Keratinocyte (primary cell): ENCODE results near the gene MYB. TPM values are rescaled to one million over a fixed set of nuclear protein-coding genes. Genes with fewer than 3 reads are reported as not detected.

Experiments used
- DNase-seq: peaks from one replicate; pipeline ENCODE4 v3.0.0-alpha.2; 2011; ENCODE audit warnings: low read depth, missing footprints, low spot score
- FAIRE-seq: peaks from 2 replicates; lab custom pipeline; 2011; peaks lifted over from hg19 to GRCh38; lab: Jason Lieb, UNC
- H2AFZ ChIP-seq: 2 replicates; pipeline ENCODE4 v1.6.0; 2012; ENCODE audit warnings: low read length, control low read depth, inconsistent platforms; ENCODE audit not compliant: control insufficient read depth
- H3K27ac ChIP-seq: 2 replicates; pipeline ENCODE4 v1.5.1; 2011; ENCODE audit warnings: low read length; ENCODE audit not compliant: control insufficient read depth, insufficient read depth
- H3K27me3 ChIP-seq: 3 replicates; pipeline ENCODE4 v1.6.0; 2011; ENCODE audit warnings: low read length; ENCODE audit not compliant: control insufficient read depth, insufficient read depth; ENCODE audit errors: extremely low read depth
- H3K36me3 ChIP-seq, 2 experiments: 2 replicates in 1 of 2; 3 replicates in 1 of 2; pipeline ENCODE4 v1.5.1; 2011; ENCODE audit warnings: low read length in 2 of 2, mild to moderate bottlenecking in 1 of 2; ENCODE audit not compliant: control insufficient read depth in 2 of 2, insufficient read depth in 2 of 2; ENCODE audit errors: extremely low read depth in 1 of 2
- H3K4me1 ChIP-seq: 3 replicates; pipeline ENCODE4 v1.5.1; 2011; ENCODE audit warnings: low read length; ENCODE audit not compliant: control insufficient read depth, insufficient read depth; ENCODE audit errors: extremely low read depth
- H3K4me2 ChIP-seq: 3 replicates; pipeline ENCODE4 v1.6.0; 2011; ENCODE audit warnings: low read depth, low read length; ENCODE audit not compliant: control insufficient read depth, insufficient read depth; ENCODE audit errors: extremely low read depth
- H3K4me3 ChIP-seq, 3 experiments: fragments of 200-600 bp in 1 of 3; sonication (generic) in 1 of 3; 2 replicates in 2 of 3; 3 replicates in 1 of 3; pipeline ENCODE4 v1.5.1; 2011 to 2016; ENCODE audit warnings: low read length in 3 of 3, mild to moderate bottlenecking in 3 of 3, control low read depth in 2 of 3, inconsistent platforms in 1 of 3, low read depth in 1 of 3, mixed read lengths in 1 of 3, mixed run types in 1 of 3, moderate library complexity in 1 of 3; ENCODE audit not compliant: control insufficient read depth in 2 of 3, insufficient read depth in 2 of 3; ENCODE audit errors: extremely low read depth in 1 of 3
- H3K79me2 ChIP-seq: 2 replicates; pipeline ENCODE4 v1.6.0; 2012; ENCODE audit warnings: low read length; ENCODE audit not compliant: control insufficient read depth, insufficient read depth
- H3K9ac ChIP-seq: 3 replicates; pipeline ENCODE4 v1.6.0; 2011; ENCODE audit warnings: low read length; ENCODE audit not compliant: control insufficient read depth, insufficient read depth; ENCODE audit errors: extremely low read depth
- H3K9me1 ChIP-seq: 3 replicates; pipeline ENCODE4 v1.6.0; 2011; ENCODE audit warnings: low read length; ENCODE audit not compliant: control insufficient read depth, insufficient read depth; ENCODE audit errors: extremely low read depth
- H3K9me3 ChIP-seq: 2 replicates; pipeline ENCODE4 v1.5.1; 2012; ENCODE audit warnings: low read depth, low read length; ENCODE audit not compliant: control insufficient read depth
- H4K20me1 ChIP-seq: 3 replicates; pipeline ENCODE4 v1.6.0; 2011; ENCODE audit warnings: low read length; ENCODE audit not compliant: control insufficient read depth, insufficient read depth; ENCODE audit errors: extremely low read depth
- CTCF ChIP-seq, 3 experiments: IDR thresholded peaks in 1 of 3; conservative IDR thresholded peaks in 1 of 3; optimal IDR thresholded peaks in 1 of 3; 2 replicates in 2 of 3; 3 replicates in 1 of 3; pipeline versions ENCODE3 to v1.5.1; 2011; ENCODE audit warnings: low read length in 3 of 3, mild to moderate bottlenecking in 3 of 3, moderate library complexity in 2 of 3, control low read depth in 1 of 3, inconsistent platforms in 1 of 3; ENCODE audit not compliant: insufficient read depth in 2 of 3; ENCODE audit errors: extremely low read depth in 1 of 3
- EZH2 ChIP-seq: IDR thresholded peaks from one replicate; pipeline ENCODE4 v1.6.1; 2012; ENCODE audit warnings: inconsistent platforms, mild to moderate bottlenecking, low read length, moderate library complexity
- dilution Hi-C: fragments of 300-500 bp; cut with MboI; formaldehyde crosslinking; loops from one replicate; pipeline ENCODE4 v1.7.0; 2020; ENCODE audit warnings: low sequenced_read_pairs; ENCODE audit not compliant: extremely low pct_ligation_motif_present
- polyA plus RNA-seq, 5 experiments: library from polyadenylated mRNA; depleted of rRNA in 3 of 5; stranded (reverse) in 3 of 5; stranded (forward) in 1 of 5; unstranded in 1 of 5; fragments of >200 nt; gene quantifications; 1 replicate in 1 of 5; 2 replicates in 3 of 5; 3 replicates in 1 of 5; pipeline versions ENCODE4 v1.2.1 to v1.2.3, GENCODE V29; 2011 to 2012; ENCODE audit warnings: missing spikeins in 2 of 5, low read depth in 1 of 5, low replicate concordance in 1 of 5
- small RNA-seq, 3 experiments: library from RNA; depleted of rRNA; stranded (forward); fragments of <200 nt; gene quantifications; one replicate each; pipeline ENCODE3, GENCODE V24; 2012; ENCODE audit warnings: low read depth in 3 of 3, low replicate concordance in 1 of 3; ENCODE audit not compliant: insufficient read length in 3 of 3

MYB gene
- polyA plus RNA-seq, 1 donor (not counting 4 experiments of a cell fraction or from before 2014, with no cell fraction given): 0.04 TPM

GRCh38 chr6:135268263-135268662 is 87.2 kb downstream of the MYB start:
- no peaks in the 10 kb centered on the region for H4K20me1 ChIP-seq
- no peaks in the 10 kb centered on the region for H3K9me3 ChIP-seq
- H3K36me3 ChIP-seq: no peaks in the 10 kb centered on the region
- H3K9ac ChIP-seq: no peak overlapping the region
- FAIRE-seq (no peak), DNase-seq (no peak)
- no peaks in the 10 kb centered on the region for H3K9me1 ChIP-seq
- dilution Hi-C loops: no loop called here
- TF ChIP-seq CTCF (optimal IDR thresholded peaks at IDR 0.05 in 1 of 3, IDR thresholded peaks at IDR 0.05 in 1 of 3, conservative IDR thresholded peaks at IDR 0.05 in 1 of 3; ENCODE audit: extremely low read depth in 1 of 3, insufficient read depth in 2 of 3, low read length in 3 of 3) (no peak), EZH2 (no peak)
- H3K4me1 ChIP-seq: peaks cover 4% of the 10 kb centered on the region
- no peak overlapping the region for H3K4me2 ChIP-seq
- H2AFZ ChIP-seq: no peak overlapping the region
- no peaks in the 10 kb centered on the region for H3K79me2 ChIP-seq
- no peak overlapping the region for H3K4me3 ChIP-seq
- H3K27ac ChIP-seq: no peak overlapping the region
- no peaks in the 10 kb centered on the region for H3K27me3 ChIP-seq

- no peak overlapping the region for H3K4me2 ChIP-seq
- no peak overlapping the region for H3K27ac ChIP-seq
- H3K79me2 ChIP-seq: no peaks in the 10 kb centered on the region
- TF ChIP-seq CTCF (optimal IDR thresholded peaks at IDR 0.05 in 1 of 3, IDR thresholded peaks at IDR 0.05 in 1 of 3, conservative IDR thresholded peaks at IDR 0.05 in 1 of 3; ENCODE audit: extremely low read depth in 1 of 3, insufficient read depth in 2 of 3, low read length in 3 of 3) (no peak), EZH2 (no peak)
- FAIRE-seq (no peak), DNase-seq (no peak)
- H3K4me3 ChIP-seq: no peak overlapping the region
- H3K9me3 ChIP-seq: no peaks in the 10 kb centered on the region
- no peak overlapping the region for H2AFZ ChIP-seq
- no peaks in the 10 kb centered on the region for H4K20me1 ChIP-seq
- dilution Hi-C loops: no loop called here
- H3K9me1 ChIP-seq: no peaks in the 10 kb centered on the region
- H3K9ac ChIP-seq: no peak overlapping the region
- H3K36me3 ChIP-seq: no peaks in the 10 kb centered on the region
- no peaks in the 10 kb centered on the region for H3K27me3 ChIP-seq
- H3K4me1 ChIP-seq: peaks cover 4% of the 10 kb centered on the region
Observed at GRCh38 chr6:135268740-135269139, 87.6 kb downstream of the MYB start.

Small RNAs within 50 kb of the gene (small RNA-seq; reads per million reads assigned to genes)
- 0 reads per million in 3 experiments for gene MIR548A2

Other genes starting within 250 kb of the MYB start
- gene ALDH8A1, start 231.2 kb upstream of the MYB start, polyA plus RNA-seq: 0.15 to 0.66 TPM (median 0.62 TPM) in 3 replicates
- 47.5 to 61.6 TPM (median 57.2 TPM) in 3 replicates for gene HBS1L, start 126.5 kb upstream of the MYB start, polyA plus RNA-seq